GM18868 (cell line): ENCODE results near the gene SNPH.

Experiments used
- ATAC-seq: cut with Tn5 transposase; IDR thresholded peaks from one replicate; pipeline ENCODE4 v1.9.1; 2021; ENCODE audit warnings: mild to moderate bottlenecking, moderate library complexity; ENCODE audit not compliant: unreplicated experiment

The SNPH gene

GRCh38 chr20:1304710-1305515 is 38.8 kb downstream of the SNPH start:
- ATAC-seq, result no peak

GRCh38 chr20:1305712-1306111 is 39.6 kb downstream of the SNPH start:
- ATAC-seq, result no peak

- no peak for ATAC-seq
Measured at GRCh38 chr20:1306316-1307135, 40.4 kb downstream of the SNPH start.

GRCh38 chr20:1307171-1307570 is 41.1 kb downstream of the SNPH start:
- ATAC-seq, result no peak

GRCh38 chr20:1307571-1307971 is 41.5 kb downstream of the SNPH start:
- no peak for ATAC-seq

- no peak for ATAC-seq
Measured at GRCh38 chr20:1308067-1308701, 42.1 kb downstream of the SNPH start.

- no peak for ATAC-seq
Measured at GRCh38 chr20:1308702-1309095, 42.6 kb downstream of the SNPH start.

- no peak for ATAC-seq
Measured at GRCh38 chr20:1309439-1309847, 43.3 kb downstream of the SNPH start.

GRCh38 chr20:1310071-1310470 is 44.0 kb downstream of the SNPH start:
- no peak for ATAC-seq

- no peak for ATAC-seq
Measured at GRCh38 chr20:1310506-1311190, 44.6 kb downstream of the SNPH start.

GRCh38 chr20:1312308-1312707 is 46.2 kb downstream of the SNPH start:
- ATAC-seq, result no peak

- ATAC-seq, result no peak
Measured at GRCh38 chr20:1312904-1313235, 46.8 kb downstream of the SNPH start.

GRCh38 chr20:1313236-1313964 is 47.3 kb downstream of the SNPH start:
- no peak for ATAC-seq

GRCh38 chr20:1315804-1316203 is 49.7 kb downstream of the SNPH start:
- ATAC-seq, result no peak

- no peak for ATAC-seq
Measured at GRCh38 chr20:1317545-1318255, 51.6 kb downstream of the SNPH start.

- no peak for ATAC-seq
Measured at GRCh38 chr20:1319051-1319450, 53.0 kb downstream of the SNPH start.

- no peak for ATAC-seq
Measured at GRCh38 chr20:1319462-1319861, 53.4 kb downstream of the SNPH start.

GRCh38 chr20:1320016-1320415 is 53.9 kb downstream of the SNPH start:
- ATAC-seq, result no peak

- ATAC-seq, result no peak
Measured at GRCh38 chr20:1320902-1321653, 55.0 kb downstream of the SNPH start.
